Pancreas (tissue), 10 donors: ENCODE results near the gene IST1. TPM values are rescaled to one million over a fixed set of nuclear protein-coding genes. Genes with fewer than 3 reads are reported as not detected.

Experiments
- ATAC-seq, 4 donors: fragments of 200-7000 bp; cut with Tn5 transposase; one replicate each; pipeline versions ENCODE4 v1.8.0 to v1.9.1; 2020; ENCODE audit warnings: mild to moderate bottlenecking in 4 of 4, moderate library complexity in 4 of 4
- DNase-seq, 6 donors: peaks; one replicate each; pipeline ENCODE4 v3.0.0-alpha.2; 2020
- FAIRE-seq: peaks from 2 replicates; lab custom pipeline; 2012; peaks lifted over from hg19 to GRCh38; lab: Jason Lieb, UNC
- H3K27ac ChIP-seq, 4 donors: fragments of 200-600 bp; sonication (generic); 1 replicate in 3 of 4; 2 replicates in 1 of 4; pipeline versions ENCODE4 v1.5.0 to v1.8.0; 2020
- H3K27me3 ChIP-seq, 4 donors: fragments of 200-600 bp; one replicate each; pipeline ENCODE4 v1.8.0; 2021
- H3K36me3 ChIP-seq, 3 donors: fragments of 200-600 bp; sonication (generic) in 1 of 3; one replicate each; pipeline versions ENCODE4 v1.5.0 to v1.8.0; 2020 to 2021
- H3K4me1 ChIP-seq, 3 donors: fragments of 200-600 bp; one replicate each; pipeline ENCODE4 v1.8.0; 2021
- H3K4me3 ChIP-seq, 4 donors: fragments of 200-600 bp; sonication (generic) in 2 of 4; one replicate each; pipeline versions ENCODE4 v1.5.0 to v1.8.0; 2020 to 2021
- H3K9me3 ChIP-seq, 4 donors: fragments of 200-600 bp; one replicate each; pipeline ENCODE4 v1.8.0; 2021
- CTCF ChIP-seq, 4 donors: fragments of 200-600 bp; sonication (generic) in 3 of 4; IDR thresholded peaks; one replicate each; pipeline versions ENCODE4 v1.5.0 to v1.8.0; 2021; ENCODE audit warnings: antibody characterized with exemption in 4 of 4
- WGBS, 2 donors: extraction: QIAGEN DNeasy Blood & Tissue Kit; methylation state at CpG; one replicate each; pipeline ENCODE4 v1.1.7; 2013; 5-methylcytosine and 5-hydroxymethylcytosine counted together
- intact Hi-C, 3 donors: fragments of 100-400 bp; cut with DNase I; formaldehyde crosslinking; loops; one replicate each; pipeline versions ENCODE4 v1.11.1 to v1.14.2; 2022
- polyA plus RNA-seq, 2 donors: library from polyadenylated mRNA; stranded (reverse); fragments of 200-250 nt; gene quantifications; one replicate each; pipeline ENCODE4 v1.2.3, GENCODE V29; 2013
- total RNA-seq, 6 donors: library from RNA; stranded (reverse); fragmentation: NEBNext Ultra II Directional in 4 of 6; extraction: Animal tissue kit (Norgen Biotek cat#: 25700) in 4 of 6; gene quantifications; one replicate each; pipeline versions ENCODE4 v1.2.1 to v1.2.4, GENCODE V29; 2021 to 2023
- donor health status: healthy with polysubstance abuse.
- donor health status: DM: no; HTN: no; CAD: no; lungs with moderate emphysema.
- donor health status: DM: no; HTN: no; CAD: no.
- donor health status: control.
- donor health status: control.
- donor health status: Bipolar disorder and iron deficiency.
- donor health status: DM: yes; HTN: yes; CAD: no.
- donor health status: DM: no; HTN: no; CAD: no.
- donor health status: DM: no; HTN: no; CAD: no.
- donor health status: DM: yes; HTN: yes; CAD: no.

IST1 gene
- total and polyA plus RNA-seq, 8 donors = 56.1 to 121 (median 69.4) TPM

GRCh38 chr16:71931599-71931998 lies 36.3 kb downstream of the IST1 start:
- H3K9me3 ChIP-seq = no peaks in the 10 kb centered on the region
- whole genome bisulfite sequencing, 2 donors = 93% methylated on average over 6 of the region's 6 CpGs
- DNase-seq = no peak

GRCh38 chr16:71933017-71933416 lies 37.7 kb downstream of the IST1 start:
- FAIRE-seq (no peak), DNase-seq (no peak), ATAC-seq (no peak)
- peaks cover 3 to 9% (median 6%) of the 10 kb centered on the region in 3 donors for H3K4me1 ChIP-seq
- 66 to 70% methylated on average over 1 of the region's 1 CpG for WGBS, 2 donors
- H3K4me3 ChIP-seq = no peak overlapping the region
- intact Hi-C loops = no loop called here
- H3K36me3 ChIP-seq = peaks cover 0 to 11% (median 0%) of the 10 kb centered on the region in 3 donors
- TF ChIP-seq CTCF (IDR thresholded peaks at IDR 0.05) = no peak
- H3K27me3 ChIP-seq = no peaks in the 10 kb centered on the region
- H3K9me3 ChIP-seq = no peaks in the 10 kb centered on the region
- H3K27ac ChIP-seq = no peak overlapping the region

More at GRCh38 chr16:71931599-71931998, 36.3 kb downstream of the IST1 start:
- Histone ChIP-seq H3K4me1 (peaks cover 6 to 9% (median 8%) of the 10 kb centered on the region in 3 donors), H3K36me3 (peaks cover 0 to 23% (median 6%) of the 10 kb centered on the region in 3 donors), H3K27me3 (no peaks in the 10 kb centered on the region), H3K27ac (no peak overlapping the region), H3K4me3 (no peak overlapping the region)
- no peak for TF ChIP-seq CTCF (IDR thresholded peaks at IDR 0.05)
- ATAC-seq (no peak), FAIRE-seq (no peak)
- intact Hi-C loops = no loop called here

GRCh38 chr16:71933913-71934695 lies 38.8 kb downstream of the IST1 start:
- no peak overlapping the region for H3K4me3 ChIP-seq
- H3K9me3 ChIP-seq = no peaks in the 10 kb centered on the region
- ATAC-seq (no peak), DNase-seq (no peak), FAIRE-seq (no peak)
- 78 to 81% methylated on average over 11 of the region's 11 CpGs for WGBS, 2 donors
- H3K27me3 ChIP-seq = no peaks in the 10 kb centered on the region
- no peak for TF ChIP-seq CTCF (IDR thresholded peaks at IDR 0.05)
- H3K4me1 ChIP-seq = peaks cover 3 to 9% (median 6%) of the 10 kb centered on the region in 3 donors
- intact Hi-C loops = no loop called here
- peaks cover 0 to under 1% (median 0%) of the 10 kb centered on the region in 3 donors for H3K36me3 ChIP-seq
- H3K27ac ChIP-seq = no peak overlapping the region

GRCh38 chr16:71937868-71938510 lies 42.7 kb downstream of the IST1 start:
- WGBS, 2 donors = 77 to 89% methylated on average over 10 of the region's 10 CpGs
- Histone ChIP-seq H3K9me3 (no peaks in the 10 kb centered on the region), H3K4me1 (no peaks in the 10 kb centered on the region), H3K27ac (no peak overlapping the region), H3K27me3 (no peaks in the 10 kb centered on the region), H3K36me3 (no peaks in the 10 kb centered on the region), H3K4me3 (no peak overlapping the region)
- intact Hi-C loops = no loop called here
- TF ChIP-seq CTCF (IDR thresholded peaks at IDR 0.05) = no peak
- DNase-seq = peak in 1 of 6 donors; percentile 51
- no peak for FAIRE-seq
- ATAC-seq = no peak
